Ishikawa (cell line): ENCODE results near the gene TTLL12.

Experiments
- CEBPB ChIP-seq: IDR thresholded peaks from 2 replicates; pipeline ENCODE4 v1.6.1; 2012
- EP300 ChIP-seq: IDR thresholded peaks from 2 replicates; pipeline ENCODE4 v1.6.1; 2012; ENCODE audit warnings: borderline replicate concordance
- TAF1 ChIP-seq: IDR thresholded peaks from 2 replicates; pipeline ENCODE4 v1.6.1; 2012; ENCODE audit warnings: low read depth, mild to moderate bottlenecking
- TCF12 ChIP-seq: IDR thresholded peaks from 2 replicates; pipeline ENCODE4 v1.6.1; 2012; ENCODE audit warnings: low read depth
- TF ChIP-seq, protein P1 (sequence below): IDR thresholded peaks from 2 replicates; pipeline ENCODE4 v1.6.1; 2012; ENCODE audit warnings: low read depth, mild to moderate bottlenecking
- TF ChIP-seq, protein P2 (sequence below): IDR thresholded peaks from 2 replicates; pipeline ENCODE4 v1.6.1; 2012

DNA sequence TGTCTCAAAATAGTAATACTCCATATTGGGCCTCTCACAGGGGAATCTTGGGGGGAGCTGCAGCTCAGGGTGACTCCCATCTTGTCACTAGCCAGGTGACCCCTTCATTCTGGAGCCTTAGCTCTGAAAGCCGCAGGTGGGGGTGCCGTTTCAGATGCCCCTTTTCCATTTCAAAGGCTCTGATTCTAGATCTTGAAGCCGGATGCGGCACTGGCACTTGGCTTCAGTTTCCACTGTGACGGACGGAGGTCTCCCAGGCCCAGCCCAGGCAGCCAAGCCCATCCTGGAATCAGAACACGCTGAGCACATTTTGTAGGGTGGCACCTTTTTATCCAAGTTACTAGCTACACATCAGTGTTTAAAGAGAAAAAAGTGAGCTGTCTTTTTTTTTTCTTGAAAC is 70.0 kb downstream of the TTLL12 start:
- no peak for TF ChIP-seq CEBPB
- TF ChIP-seq TAF1 = no peak
- no peak for TF ChIP-seq EP300
- TF ChIP-seq, protein P1, sequence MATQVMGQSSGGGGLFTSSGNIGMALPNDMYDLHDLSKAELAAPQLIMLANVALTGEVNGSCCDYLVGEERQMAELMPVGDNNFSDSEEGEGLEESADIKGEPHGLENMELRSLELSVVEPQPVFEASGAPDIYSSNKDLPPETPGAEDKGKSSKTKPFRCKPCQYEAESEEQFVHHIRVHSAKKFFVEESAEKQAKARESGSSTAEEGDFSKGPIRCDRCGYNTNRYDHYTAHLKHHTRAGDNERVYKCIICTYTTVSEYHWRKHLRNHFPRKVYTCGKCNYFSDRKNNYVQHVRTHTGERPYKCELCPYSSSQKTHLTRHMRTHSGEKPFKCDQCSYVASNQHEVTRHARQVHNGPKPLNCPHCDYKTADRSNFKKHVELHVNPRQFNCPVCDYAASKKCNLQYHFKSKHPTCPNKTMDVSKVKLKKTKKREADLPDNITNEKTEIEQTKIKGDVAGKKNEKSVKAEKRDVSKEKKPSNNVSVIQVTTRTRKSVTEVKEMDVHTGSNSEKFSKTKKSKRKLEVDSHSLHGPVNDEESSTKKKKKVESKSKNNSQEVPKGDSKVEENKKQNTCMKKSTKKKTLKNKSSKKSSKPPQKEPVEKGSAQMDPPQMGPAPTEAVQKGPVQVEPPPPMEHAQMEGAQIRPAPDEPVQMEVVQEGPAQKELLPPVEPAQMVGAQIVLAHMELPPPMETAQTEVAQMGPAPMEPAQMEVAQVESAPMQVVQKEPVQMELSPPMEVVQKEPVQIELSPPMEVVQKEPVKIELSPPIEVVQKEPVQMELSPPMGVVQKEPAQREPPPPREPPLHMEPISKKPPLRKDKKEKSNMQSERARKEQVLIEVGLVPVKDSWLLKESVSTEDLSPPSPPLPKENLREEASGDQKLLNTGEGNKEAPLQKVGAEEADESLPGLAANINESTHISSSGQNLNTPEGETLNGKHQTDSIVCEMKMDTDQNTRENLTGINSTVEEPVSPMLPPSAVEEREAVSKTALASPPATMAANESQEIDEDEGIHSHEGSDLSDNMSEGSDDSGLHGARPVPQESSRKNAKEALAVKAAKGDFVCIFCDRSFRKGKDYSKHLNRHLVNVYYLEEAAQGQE = no peak
- TF ChIP-seq, protein P2, sequence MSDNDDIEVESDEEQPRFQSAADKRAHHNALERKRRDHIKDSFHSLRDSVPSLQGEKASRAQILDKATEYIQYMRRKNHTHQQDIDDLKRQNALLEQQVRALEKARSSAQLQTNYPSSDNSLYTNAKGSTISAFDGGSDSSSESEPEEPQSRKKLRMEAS = no peak
- no peak for TF ChIP-seq TCF12
